Astrocyte of the cerebellum (primary cell): ENCODE results near the gene MED26.

Experiments used
- DNase-seq: peaks from one replicate; pipeline ENCODE4 v3.0.0-alpha.2; 2011; ENCODE audit warnings: low read depth
- H3K4me3 ChIP-seq: 2 replicates; pipeline ENCODE4 v1.5.1; 2011; ENCODE audit warnings: mild to moderate bottlenecking, low read depth, low read length, moderate library complexity
- in situ Hi-C: cut with HindIII; loops from 2 replicates; pipeline ENCODE4 v1.10.0; 2017; ENCODE audit warnings: low sequenced_read_pairs
- TF ChIP-seq, protein P1 (sequence below): IDR thresholded peaks from 2 replicates; pipeline ENCODE4 v1.5.1; 2012; ENCODE audit warnings: low read length, low read depth, moderate library complexity, mild to moderate bottlenecking; ENCODE audit errors: missing control alignments

MED26 gene

DNA sequence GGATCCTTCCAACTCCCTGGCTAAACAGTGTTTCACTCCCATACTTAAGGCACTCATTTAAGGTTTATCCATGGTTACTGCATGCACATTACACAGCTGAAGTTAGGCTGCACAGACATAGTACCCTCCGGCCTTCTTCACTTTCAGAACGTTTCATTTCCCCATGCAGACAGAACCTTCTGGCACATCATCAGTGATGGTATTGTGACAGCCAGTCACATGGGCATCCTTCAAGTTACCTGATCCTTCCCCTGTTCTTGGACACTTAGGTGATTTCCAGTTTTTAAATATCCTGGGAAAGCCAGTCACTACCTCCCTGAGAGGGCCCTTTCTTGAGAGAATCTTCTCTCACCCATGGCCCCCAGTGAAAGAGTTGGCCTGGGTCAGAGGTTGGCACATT lies 22.8 kb upstream of the MED26 start:
- TF ChIP-seq, protein P1, sequence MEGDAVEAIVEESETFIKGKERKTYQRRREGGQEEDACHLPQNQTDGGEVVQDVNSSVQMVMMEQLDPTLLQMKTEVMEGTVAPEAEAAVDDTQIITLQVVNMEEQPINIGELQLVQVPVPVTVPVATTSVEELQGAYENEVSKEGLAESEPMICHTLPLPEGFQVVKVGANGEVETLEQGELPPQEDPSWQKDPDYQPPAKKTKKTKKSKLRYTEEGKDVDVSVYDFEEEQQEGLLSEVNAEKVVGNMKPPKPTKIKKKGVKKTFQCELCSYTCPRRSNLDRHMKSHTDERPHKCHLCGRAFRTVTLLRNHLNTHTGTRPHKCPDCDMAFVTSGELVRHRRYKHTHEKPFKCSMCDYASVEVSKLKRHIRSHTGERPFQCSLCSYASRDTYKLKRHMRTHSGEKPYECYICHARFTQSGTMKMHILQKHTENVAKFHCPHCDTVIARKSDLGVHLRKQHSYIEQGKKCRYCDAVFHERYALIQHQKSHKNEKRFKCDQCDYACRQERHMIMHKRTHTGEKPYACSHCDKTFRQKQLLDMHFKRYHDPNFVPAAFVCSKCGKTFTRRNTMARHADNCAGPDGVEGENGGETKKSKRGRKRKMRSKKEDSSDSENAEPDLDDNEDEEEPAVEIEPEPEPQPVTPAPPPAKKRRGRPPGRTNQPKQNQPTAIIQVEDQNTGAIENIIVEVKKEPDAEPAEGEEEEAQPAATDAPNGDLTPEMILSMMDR = no peak
- DNase-seq = no peak
- in situ Hi-C loops = no loop called here
- no peak overlapping the region for H3K4me3 ChIP-seq

DNA sequence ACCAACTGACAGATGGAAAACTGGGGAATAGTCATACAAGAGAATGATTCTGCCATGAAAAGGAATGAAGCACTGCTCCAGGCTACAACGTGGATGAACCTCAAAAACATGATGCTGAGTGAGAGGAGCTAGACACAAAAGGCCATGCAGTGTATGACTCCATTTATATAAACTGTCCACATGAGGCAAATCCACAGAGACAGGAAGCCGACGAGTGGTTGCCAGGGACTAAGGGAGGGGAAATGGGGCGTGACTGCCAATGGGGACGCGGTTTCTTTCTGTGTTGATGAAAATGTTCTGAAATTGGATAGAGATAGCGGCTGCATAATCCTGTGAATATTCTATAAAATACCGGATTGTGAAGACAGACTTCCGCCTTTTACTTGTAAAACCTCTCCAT lies 21.7 kb upstream of the MED26 start:
- TF ChIP-seq, protein P1 = no peak
- H3K4me3 ChIP-seq = no peak overlapping the region
- DNase-seq = no peak
- in situ Hi-C loops = no loop called here

DNA sequence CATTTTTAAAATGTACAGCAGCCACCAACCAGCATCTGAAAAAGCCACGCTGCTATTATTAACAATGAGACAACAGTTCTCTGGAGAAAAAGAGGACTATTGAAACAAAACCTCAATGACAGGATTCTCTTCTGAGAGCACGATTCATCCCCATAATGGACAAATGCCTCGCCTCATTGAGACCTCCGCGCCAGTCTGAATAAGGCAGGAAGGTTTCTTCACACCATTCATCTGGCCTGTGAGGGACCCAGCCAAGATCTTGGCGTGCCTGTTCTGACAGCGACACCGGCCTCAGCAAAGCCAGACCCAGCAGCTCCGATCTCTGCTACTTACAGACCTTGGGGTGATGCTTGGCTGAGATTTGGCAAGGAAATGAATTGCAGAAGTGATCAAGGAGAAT lies 17.1 kb upstream of the MED26 start:
- TF ChIP-seq, protein P1 = no peak
- no peak overlapping the region for H3K4me3 ChIP-seq
- in situ Hi-C loops = no loop called here
- no peak for DNase-seq

DNA sequence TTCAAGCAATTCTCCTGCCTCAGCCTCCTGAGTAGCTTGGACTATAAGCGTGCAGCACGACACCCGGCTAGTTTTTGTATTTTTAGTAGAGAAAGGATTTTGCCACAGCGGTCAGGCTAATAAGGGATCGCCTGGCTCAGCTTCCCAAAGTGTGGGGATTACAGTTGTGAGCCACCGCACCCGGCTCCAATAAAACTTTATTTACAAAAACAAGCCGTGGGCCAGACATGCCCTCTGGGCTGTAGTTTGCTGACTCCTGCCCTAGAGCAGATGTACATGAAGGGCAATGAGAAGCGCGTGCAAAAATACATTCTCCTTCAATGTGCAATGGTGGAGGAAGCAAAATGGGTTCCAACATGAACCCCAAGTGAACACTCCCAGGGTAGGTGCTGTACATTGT lies 13.7 kb upstream of the MED26 start:
- H3K4me3 ChIP-seq = no peak overlapping the region
- no peak for DNase-seq
- TF ChIP-seq, protein P1 = no peak
- in situ Hi-C loops = no loop called here

DNA sequence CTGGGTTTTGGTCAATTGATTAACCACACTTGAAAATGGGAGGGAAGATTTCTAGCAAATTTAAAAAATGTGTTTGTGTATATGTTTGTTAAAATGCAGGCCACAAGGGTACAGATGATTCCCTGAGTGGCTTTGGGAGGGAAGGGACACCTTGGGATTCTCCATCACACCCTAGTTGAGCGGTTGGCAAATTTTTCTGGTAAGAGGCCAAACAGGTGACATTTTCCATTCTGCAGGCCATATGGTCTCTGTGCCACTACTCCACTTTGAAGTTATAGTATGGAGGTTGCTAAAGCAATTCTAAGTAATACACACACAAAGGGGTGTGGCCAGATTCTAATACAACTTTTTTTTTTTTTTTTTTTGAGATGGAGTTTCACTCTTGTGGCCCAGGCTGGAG lies 12.9 kb upstream of the MED26 start:
- no peak overlapping the region for H3K4me3 ChIP-seq
- TF ChIP-seq, protein P1 = no peak
- in situ Hi-C loops = no loop called here
- no peak for DNase-seq

DNA sequence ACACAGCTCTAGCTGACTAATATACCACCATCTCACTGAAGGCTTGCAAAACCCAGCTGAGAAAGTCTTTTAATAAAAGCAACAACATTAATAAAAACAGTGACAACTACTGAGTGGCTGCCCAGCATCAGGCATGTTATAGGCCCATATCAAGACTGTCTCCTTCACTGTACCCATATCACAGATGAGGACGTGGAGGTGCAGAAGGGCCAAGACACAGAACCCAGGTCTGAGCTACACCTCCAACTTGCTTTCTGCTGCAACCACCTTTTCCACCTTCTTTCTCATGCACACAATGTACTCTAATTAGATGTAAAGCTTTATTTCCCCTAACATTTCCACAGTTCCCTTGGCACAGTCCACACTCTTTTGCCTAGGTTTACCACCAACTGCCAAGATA lies 10.7 kb upstream of the MED26 start:
- H3K4me3 ChIP-seq = no peak overlapping the region
- in situ Hi-C loops = no loop called here
- TF ChIP-seq, protein P1 = no peak
- DNase-seq = no peak

DNA sequence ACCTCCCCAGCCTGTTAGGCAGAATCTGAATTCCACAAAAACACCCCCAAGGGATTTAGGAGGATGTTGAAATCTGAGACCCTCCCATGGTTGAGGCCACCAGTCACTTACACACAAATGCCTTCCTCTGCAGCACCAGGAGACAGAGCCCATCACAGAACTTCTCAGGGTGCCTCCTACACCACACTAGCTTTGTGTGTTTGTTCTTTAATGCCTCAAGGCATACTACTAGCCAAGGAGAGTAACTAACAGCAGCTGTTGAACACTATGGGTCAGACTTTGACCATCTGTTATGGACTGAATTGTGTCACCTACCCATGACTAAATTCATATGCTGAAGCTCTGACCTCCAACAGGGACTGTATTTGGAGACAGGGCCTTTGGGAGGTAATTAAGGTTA lies 9.5 kb upstream of the MED26 start:
- H3K4me3 ChIP-seq = no peak overlapping the region
- no peak for DNase-seq
- TF ChIP-seq, protein P1 = no peak
- in situ Hi-C loops = no loop called here
